Hypothalamus (tissue), 51 donors: ENCODE results near the gene CCNDBP1.
"Not testable (repeated sequence)": the region's sequence is repeated elsewhere in the genome, so short reads cannot be mapped to it uniquely, and the experiment has no call there.

Experiments
- DNase-seq, 51 donors: peaks; one replicate each; lab custom pipeline; 2025; lab: John Stamatoyannopoulos, UW

The CCNDBP1 gene

DNA sequence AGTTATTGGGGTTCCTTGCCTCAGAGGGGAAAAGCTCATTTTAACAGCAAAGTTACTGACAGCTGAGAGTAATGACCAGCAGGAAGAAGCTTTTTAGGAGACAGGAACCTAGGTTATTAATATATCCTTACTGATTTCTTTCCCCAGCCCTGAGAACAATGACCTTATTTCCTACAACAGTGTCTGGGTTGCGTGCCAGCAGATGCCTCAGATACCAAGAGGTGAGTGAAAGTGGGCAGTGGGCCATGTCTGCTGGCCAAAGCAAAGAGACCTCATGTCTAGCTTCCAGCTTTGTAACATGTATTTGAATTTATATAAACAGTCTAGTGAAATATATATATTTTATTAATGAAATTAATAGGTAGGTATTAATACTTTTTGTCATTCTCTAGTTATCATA lies 5.0 kb downstream of the CCNDBP1 start:
- DNase-seq, result no peak

DNA sequence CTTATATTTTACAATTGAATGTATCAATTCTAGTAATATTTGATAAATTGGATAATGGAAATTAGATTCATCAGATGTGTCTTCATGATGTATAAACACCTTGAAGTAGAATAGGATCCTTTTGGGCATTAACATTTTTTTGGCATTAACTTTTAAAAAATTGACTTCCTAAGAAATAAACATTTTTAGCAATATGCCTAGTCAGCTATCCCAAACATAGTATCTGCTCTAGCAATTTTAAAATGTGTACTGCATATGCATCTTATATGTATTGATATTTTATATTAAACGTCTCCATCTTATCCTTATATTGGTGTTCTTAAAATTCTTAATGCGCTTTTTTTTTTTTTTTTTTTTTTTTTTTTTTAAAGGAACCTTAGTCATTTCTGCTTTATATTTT lies 8.5 kb downstream of the CCNDBP1 start:
- DNase-seq, result no peak

DNA sequence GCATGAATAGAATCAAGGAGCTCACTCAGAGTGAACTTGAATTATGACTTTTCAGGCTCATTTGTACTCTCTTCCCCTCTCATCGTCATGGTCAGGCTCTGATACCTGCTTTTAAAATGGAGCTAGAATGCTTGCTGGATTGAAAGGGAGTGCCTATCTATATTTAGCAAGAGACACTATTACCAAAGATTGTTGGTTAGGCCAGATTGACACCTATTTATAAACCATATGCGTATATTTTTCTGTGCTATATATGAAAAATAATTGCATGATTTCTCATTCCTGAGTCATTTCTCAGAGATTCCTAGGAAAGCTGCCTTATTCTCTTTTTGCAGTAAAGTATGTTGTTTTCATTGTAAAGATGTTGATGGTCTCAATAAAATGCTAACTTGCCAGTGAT lies 9.6 kb downstream of the CCNDBP1 start:
- DNase-seq, result no peak

DNA sequence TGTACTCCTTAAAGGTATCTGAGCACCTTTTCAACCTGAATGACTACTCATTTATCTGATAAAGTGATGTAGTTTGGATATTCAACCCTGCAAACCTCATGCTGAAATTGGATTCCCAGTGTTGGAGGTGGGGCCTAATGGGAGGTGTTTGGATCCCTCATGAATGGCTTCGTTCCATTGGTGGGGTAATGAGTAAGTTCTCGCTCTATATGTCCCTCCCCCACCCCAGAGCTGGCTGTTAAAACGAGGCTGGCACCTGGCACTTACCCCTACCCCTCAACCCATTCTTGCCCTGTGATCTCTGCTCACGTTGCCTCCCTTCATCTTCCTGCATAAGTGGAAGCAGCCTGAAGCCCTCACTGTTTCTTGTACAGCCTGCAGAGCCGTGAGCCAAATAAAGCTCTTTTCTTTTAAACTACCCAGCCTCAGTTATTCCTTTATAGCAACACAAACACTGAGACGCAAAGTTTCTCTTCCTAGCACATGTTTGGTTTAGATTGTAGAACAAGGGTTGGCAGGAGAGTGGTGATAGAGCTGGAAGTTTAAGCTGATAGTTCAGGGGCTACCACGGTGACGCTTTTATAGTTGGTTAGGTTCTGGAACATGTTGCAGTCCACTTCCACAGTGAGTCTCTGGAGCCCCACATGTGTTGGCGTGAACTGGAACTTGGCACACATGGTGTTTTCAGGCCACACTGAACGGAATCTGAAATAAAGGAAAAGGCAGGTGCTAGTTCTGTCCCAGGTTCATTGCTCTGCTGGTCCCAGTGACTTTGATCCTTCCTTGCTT lies 11.8 kb downstream of the CCNDBP1 start:
- no peak for DNase-seq

DNA sequence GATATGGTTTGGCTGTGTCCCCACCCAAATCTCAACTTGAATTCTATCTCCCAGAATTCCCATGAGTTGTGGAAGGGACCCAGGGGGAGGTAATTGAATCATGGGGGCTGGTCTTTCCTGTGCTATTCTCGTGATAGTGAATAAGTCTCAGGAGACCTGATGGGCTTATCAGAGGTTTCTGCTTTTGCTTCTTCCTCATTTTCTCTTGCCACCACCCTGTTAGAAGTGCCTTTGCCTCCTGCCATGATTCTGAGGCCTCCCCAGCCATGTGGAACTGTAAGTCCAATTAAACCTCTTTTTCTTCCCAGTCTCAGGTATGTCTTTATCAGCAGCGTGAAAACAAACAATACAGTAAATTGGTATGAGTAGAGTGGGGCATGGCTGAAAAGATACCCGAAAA lies 12.6 kb downstream of the CCNDBP1 start:
- DNase-seq, result not testable (repeated sequence)

DNA sequence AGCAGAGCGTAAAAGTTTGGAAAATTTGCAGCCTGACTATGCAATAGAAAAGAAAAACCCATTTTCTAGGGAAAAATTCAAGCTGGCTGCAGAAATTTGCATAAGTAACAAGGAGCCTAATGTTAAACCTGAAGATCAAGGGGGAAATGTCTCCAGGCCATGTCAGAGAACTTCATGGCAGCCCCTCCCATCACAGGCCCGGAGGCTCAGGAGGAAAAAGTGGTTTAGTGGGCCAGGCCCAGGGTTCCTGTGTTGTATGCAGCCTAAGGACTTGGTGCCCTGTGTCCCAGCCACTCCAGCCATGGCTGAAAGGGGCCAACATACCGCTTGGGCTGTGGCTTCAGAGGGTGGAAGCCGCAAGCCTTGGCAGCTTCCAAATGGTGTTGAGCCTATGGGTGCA lies 13.4 kb downstream of the CCNDBP1 start:
- DNase-seq, result not testable (repeated sequence)

DNA sequence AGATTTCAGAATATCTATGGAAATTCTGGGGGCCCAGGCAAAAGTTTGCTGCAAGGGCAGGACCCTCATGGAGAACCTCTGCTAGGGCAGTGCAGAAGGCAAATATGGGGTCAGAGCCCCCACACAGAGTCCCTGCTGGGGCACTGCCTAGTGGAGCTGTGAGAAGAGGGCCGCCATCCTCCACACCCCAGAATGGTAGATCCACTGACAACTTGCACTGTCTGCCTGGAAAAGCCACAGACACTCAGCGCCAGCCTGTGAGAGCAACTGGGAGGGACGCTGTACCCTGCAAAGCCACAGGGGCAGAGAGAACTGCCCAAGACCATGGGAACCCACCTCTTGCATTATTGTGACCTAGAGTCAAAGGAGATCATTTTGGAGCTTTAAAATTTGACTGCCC lies 13.8 kb downstream of the CCNDBP1 start:
- DNase-seq, result no peak

DNA sequence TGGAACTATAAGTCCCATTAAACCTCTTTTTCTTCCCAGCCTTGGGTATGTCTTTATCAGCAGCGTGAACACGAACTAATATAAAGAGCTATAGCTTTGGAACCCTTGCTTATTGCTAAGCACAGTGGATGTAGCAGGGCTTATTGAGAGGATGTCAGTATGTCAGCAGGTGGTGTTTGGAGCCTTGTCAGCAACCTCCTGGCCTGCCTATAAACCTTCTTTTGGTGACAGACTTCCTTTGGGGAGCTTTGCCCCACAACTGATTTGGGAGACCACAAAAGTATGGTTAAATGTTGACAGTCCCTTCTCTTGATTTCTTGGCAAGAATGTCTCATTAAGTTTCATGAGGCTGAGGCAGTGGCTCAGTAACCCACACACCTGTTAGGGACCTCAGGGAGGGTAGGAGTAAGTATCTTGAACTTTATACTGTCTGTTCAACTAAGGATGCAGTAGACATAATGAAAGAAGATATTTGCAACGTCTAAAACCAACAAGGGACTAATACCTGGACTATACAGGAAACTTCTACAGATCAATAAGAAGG lies 14.8 kb downstream of the CCNDBP1 start:
- no peak for DNase-seq

DNA sequence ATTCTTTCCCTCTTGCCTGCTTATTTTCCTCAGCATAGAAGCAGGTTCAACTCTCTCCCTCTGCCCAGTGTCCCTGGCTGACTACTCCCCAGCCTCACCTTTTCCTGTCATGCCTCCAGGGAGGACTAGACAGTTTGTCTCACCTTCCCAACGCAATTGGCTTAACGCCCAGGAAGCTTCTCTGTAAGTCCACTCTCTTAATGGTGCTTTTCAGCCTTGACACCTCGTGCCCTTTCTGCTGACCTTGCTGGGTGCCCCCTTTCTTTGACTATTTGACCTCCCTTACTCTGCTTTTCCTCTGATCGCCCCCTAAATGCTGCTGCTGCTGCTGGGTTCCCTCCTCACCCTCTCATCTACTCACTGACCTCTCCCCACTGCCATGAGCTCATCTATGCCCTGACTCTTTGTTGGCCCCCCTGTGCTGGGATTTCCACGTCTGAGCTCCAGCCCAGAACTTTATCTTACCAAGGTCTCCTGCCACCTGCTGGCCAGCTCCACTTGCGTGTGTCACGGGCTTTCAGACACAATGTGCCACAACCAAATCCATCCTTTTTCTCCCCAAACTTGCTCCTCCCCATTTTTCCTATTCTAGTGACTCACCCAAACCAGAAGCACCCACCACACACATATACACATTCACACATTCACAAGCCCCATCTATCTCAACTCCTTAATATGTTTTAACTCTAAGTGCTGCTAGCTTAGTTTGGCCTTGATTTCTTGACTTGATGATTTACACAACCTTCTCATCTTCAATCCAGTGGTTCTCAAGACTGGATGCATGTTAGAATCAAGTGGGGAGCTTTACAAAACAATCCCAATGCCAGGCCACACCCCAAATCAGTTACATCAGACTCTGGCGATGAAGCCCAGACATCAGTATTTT lies 19.1 kb downstream of the CCNDBP1 start:
- DNase-seq, result peak in 9 of 51 donors; percentile 2 to 27 (median 7)

DNA sequence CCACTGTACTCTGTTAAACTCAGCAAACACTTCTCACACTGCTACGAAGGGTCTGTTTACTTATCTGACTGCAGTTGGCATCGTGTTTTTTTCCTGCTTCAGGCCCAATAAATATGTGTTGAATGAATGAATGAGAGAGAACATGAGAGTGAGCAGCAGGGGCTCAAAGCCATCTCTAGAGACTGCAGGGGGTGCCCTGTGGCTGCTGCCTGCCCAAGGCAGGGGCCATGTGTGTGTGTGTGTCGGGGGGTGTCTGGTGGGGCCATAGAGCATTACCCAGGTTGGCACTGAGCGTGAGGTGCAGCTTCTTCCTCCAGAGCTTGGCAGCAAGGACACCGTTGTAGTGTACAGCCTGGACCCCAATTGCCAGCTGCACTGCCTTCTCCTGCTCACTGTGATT lies 20.9 kb downstream of the CCNDBP1 start:
- no peak for DNase-seq

DNA sequence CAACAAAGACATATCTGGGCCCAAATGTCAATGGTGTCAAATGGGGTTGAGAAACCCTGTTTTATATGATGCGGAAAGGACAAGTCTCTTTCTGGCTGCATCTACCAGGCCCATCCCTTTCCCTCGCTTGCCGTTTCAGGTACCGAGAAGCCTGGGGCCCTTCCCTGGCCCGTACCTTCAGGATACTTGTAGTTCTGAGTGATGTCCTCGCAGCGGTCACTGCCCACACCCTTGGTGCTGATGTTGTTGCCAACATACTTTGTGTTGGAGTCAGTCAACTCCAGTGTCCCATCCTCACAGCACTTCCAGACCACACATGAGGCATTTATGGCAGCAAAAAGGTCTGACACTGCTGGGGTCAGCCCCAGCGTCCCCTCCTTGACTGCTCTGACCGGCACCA lies 21.8 kb downstream of the CCNDBP1 start:
- DNase-seq, result no peak

DNA sequence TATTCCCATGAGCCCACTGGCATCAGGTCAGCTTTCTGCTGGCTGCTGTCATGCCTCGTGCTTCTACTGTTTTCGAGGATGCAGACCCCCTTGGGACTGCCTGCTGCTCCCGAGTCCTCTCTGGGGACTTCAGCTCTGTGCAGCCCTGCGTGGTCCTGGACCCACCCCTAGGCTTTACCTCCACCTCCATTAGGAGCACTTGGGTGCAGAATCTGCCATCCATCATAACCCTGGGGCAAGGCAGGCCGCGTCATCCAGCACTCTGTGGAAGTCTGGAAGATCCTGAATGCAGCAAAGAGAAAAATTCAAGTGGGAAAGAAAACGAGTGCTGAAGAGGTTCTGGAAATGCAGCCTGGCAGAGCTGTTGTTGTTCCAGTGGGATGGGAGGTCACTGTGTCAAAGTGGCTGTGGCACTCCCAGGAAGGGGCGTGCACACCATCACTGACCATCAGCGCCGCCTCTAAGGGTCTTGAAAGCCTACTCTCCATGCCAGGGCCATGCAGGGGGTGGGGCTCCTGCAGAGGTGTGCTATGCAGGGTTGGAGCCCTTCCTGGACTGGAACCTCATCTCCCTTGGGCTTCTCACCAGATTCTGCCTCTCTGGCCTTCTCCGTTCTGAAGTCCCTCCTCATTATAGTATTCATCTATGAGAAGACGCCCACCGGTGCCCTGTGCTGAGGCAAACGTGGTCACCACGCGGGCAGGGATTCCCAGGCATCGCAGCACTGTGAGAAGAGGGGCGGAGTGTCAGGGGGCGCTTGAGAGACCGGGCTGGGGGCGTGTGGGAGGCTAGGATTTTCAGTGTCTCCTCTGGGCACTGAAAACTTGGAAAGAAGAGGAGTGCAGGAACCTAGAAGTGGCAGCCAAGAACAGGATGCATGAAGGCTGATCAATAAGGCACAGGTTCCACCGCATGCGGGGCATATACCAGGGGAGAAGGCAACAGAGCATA lies 23.1 kb downstream of the CCNDBP1 start:
- no peak for DNase-seq

DNA sequence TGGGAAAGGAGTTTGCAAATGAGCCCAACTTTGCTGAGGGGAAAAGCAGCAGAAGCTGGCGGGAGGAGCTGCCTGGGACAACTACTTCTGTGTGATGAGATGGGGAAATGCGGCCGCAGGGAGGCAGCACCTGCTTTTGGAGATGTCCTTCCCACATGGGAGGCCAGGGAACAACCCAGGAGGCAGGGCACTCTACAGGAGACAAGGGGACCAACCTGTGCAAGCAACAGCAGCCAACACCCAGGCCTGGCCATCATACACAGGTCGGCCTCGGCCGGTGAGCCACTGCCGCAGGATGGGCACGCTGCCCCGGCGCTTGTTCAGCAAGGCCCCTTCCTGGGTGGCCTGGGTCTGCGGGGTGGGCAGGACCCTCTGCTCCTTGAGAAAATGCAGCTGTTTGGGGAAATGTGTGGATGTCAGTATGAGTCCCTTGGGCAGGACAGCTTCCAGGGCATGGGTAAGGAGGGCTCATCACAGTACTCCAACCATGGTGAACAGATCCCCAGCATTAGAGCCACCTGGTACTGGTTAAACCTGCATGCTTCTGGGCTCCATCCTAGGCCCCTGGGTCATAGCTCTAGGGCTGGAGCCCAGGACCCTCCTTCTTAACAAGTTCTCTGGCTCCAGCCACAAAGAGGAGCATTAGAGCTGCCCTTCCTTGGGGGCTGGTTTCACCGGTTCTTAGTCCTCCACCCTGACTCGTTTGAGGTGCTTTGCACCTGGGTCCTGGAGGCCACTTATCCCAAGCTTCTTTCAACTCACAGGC lies 24.0 kb downstream of the CCNDBP1 start:
- DNase-seq, result peak in 1 of 51 donors; percentile 8

DNA sequence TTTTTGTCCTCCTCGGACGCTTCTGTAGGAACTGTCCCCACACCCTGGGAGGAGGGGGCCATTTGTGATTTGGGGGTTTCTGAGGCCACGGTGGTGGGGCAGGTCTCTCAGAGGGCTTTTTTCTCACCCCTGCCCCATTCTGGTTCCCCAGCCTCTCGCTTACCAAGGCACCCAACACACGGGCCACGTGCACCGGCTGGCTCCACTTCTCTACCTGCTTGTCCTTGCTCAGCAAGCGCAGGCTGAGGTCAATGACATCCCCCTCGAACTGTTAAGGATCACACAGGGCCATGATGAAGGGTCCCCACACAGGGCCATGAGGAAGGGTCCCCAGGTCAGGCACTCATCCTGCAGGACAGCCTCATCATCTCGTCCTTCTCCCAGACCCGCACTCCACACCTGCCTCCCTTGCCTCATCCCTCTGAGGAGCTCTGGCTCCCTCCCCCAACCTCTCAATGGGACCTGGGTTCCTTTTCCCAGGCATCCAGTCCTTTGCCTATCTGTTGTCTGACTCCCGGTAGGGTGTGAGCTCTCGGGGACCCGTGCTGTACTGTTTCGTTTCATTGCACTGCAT lies 25.1 kb downstream of the CCNDBP1 start:
- DNase-seq, result no peak

DNA sequence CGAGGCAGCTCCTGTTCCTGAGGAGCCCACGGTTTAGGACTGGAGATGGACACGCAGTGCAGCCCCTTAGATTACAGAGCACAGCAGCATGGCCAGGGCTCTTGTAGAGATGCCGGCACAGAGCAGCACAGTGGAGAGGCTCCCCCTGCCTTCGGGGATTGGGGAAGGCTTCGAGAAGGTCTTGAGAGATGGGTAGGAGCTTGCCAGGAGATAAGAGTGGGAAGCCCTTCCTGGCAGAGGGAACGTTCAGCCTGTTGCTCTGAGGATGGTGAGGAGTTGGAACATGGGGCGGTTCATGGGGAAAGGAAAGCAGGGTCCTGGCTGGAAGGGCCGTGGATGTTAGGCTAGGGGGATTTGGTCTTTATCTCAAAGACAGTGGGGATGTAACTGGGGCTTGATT lies 25.6 kb downstream of the CCNDBP1 start:
- DNase-seq, result no peak

DNA sequence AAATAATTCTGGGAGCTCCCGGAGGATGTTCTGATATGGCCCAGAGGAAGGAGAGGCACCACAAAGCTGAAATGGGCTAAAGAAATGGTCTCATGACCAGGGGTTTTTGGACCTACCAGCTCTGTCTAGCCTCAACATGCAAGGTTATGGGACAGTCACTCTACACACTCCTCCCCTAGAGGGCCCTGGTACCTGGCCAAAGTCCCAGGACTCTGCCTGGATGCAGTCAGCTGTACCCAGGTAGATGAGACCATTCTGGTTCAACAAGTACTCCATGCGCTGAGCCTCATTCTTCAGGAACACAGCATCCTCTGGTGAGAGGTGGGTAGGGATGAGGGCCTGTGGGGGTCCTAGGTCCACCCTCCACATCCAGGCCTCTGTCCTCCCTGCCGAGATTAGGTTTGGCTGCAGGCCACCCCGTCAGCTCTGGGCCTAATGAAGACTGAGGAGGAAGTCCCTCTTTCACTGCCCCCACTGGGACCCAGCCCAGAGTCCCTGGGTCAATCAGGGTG lies 26.1 kb downstream of the CCNDBP1 start:
- no peak for DNase-seq

DNA sequence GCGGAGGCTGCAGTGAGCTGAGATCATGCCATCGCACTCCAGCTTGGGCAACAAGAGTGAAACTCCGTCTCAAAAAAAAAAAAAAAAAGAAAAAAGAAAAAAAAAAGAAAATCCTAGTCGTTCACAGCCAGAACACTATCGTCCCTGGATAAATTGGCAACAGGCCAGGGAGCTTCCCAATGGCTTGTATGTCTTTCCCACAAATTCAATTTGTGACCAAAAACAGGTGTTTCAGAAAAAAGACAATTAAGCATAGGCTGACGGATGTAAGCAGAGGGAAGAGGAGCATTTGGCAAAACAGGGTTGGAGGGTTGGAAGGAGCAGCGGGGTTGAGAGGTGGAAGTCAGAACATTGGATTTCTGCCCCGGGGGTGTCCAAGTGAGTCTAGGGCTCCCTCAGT lies 27.1 kb downstream of the CCNDBP1 start:
- no peak for DNase-seq

DNA sequence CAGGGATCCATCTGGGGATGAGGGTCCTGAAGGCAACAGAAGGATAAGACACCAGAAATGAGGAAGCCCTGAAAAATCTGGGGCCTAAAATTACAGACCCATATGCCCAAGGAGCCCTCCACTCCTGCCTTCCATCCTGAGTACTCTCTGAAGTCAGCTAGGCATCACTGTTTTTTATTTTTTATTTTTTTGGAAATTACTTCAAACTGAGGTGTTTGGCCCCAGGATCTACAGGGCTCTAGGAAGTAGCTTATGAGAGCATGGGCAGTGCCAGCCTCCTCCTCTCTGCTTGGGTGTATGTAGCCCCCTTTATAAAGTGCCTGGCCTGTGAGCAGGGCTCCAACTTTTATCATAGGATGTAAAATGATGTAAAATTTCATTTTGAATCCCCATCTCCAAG lies 27.7 kb downstream of the CCNDBP1 start:
- DNase-seq, result no peak

DNA sequence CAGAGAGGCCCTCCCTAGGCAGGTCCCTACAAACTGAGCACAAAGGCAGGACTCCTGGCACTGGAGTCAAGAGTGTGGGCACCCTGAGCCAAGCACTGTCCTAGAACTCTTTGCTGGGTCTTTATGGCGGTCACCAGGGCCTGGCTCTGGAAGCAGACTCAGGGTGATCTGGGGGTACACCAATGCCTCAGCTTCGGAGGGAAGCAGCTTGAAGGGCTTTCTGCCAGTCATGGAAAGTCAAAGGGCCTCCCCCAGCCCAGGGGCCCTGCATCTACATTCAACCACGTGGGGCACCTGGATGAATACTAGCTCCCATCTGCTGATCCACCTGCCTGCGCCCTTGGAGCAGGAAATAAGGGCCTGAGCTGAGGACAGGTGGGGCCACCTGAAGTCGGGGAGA lies 28.3 kb downstream of the CCNDBP1 start:
- no peak for DNase-seq
